Ishikawa (cell line): ENCODE data around the gene TACC2.

Experiments used
- CEBPB ChIP-seq: IDR thresholded peaks from 2 replicates; pipeline ENCODE4 v1.6.1; 2012
- CREB1 ChIP-seq: IDR thresholded peaks from 2 replicates; pipeline ENCODE4 v1.6.1; 2012; ENCODE audit warnings: low read depth
- EP300 ChIP-seq: IDR thresholded peaks from 2 replicates; pipeline ENCODE4 v1.6.1; 2012; ENCODE audit warnings: borderline replicate concordance
- FOXM1 ChIP-seq: IDR thresholded peaks from 2 replicates; pipeline ENCODE4 v1.6.1; 2012; ENCODE audit warnings: low read depth, borderline replicate concordance
- MAX ChIP-seq: IDR thresholded peaks from 2 replicates; pipeline ENCODE4 v1.6.1; 2012
- USF1 ChIP-seq: IDR thresholded peaks from 2 replicates; pipeline ENCODE4 v1.6.1; 2012
- TF ChIP-seq, protein P1 (sequence below): IDR thresholded peaks from 2 replicates; pipeline ENCODE4 v1.6.1; 2012; ENCODE audit warnings: low read depth, mild to moderate bottlenecking

DNA sequence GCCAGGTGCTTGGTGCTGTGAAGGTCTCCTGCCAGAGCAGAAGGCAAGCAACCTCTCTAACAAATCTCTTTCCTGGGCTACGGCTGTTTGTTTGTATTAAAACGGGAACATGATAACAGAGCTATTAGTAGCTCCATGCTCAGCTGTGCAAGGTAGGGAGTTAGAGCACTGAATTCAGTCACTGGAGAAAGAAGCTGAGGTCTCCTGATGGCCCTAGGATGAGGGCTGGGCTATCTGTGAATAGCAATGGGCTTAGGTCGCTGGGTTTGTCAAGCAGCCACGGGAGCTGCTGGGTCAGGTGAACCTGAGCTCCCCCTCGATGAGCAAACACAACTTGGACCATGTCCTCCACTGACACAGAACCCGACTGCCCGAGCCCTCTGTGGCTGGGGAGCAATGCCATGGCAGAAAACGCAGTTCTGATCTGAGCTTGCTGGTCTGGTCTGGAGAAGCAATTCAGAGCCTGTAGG is 24.4 kb downstream of the TACC2 start:
- TF ChIP-seq USF1 = no peak
- no peak for TF ChIP-seq CEBPB
- TF ChIP-seq, protein P1, sequence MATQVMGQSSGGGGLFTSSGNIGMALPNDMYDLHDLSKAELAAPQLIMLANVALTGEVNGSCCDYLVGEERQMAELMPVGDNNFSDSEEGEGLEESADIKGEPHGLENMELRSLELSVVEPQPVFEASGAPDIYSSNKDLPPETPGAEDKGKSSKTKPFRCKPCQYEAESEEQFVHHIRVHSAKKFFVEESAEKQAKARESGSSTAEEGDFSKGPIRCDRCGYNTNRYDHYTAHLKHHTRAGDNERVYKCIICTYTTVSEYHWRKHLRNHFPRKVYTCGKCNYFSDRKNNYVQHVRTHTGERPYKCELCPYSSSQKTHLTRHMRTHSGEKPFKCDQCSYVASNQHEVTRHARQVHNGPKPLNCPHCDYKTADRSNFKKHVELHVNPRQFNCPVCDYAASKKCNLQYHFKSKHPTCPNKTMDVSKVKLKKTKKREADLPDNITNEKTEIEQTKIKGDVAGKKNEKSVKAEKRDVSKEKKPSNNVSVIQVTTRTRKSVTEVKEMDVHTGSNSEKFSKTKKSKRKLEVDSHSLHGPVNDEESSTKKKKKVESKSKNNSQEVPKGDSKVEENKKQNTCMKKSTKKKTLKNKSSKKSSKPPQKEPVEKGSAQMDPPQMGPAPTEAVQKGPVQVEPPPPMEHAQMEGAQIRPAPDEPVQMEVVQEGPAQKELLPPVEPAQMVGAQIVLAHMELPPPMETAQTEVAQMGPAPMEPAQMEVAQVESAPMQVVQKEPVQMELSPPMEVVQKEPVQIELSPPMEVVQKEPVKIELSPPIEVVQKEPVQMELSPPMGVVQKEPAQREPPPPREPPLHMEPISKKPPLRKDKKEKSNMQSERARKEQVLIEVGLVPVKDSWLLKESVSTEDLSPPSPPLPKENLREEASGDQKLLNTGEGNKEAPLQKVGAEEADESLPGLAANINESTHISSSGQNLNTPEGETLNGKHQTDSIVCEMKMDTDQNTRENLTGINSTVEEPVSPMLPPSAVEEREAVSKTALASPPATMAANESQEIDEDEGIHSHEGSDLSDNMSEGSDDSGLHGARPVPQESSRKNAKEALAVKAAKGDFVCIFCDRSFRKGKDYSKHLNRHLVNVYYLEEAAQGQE = no peak
- no peak for TF ChIP-seq EP300
- TF ChIP-seq FOXM1 = no peak
- no peak for TF ChIP-seq MAX
- TF ChIP-seq CREB1 = no peak
